BLaER1 (cell line): ENCODE results near the gene PPFIBP2.
A peak's percentile ranks its signal among the peaks of the same experiment; 100 is the strongest.

Experiments
- H3K27ac ChIP-seq: shearing (Covaris generic); formaldehyde crosslinking; 2 replicates; pipeline ENCODE4 v1.8.1; 2022
- H3K27me3 ChIP-seq: shearing (Covaris generic); formaldehyde crosslinking; 2 replicates; pipeline ENCODE4 v1.8.1; 2022
- H3K36me3 ChIP-seq: shearing (Covaris generic); formaldehyde crosslinking; 2 replicates; pipeline ENCODE4 v1.8.1; 2022
- H3K4me1 ChIP-seq: shearing (Covaris generic); formaldehyde crosslinking; 2 replicates; pipeline ENCODE4 v1.8.1; 2022
- H3K4me2 ChIP-seq: shearing (Covaris generic); formaldehyde crosslinking; 2 replicates; pipeline ENCODE4 v1.8.1; 2022
- H3K4me3 ChIP-seq: shearing (Covaris generic); formaldehyde crosslinking; 2 replicates; pipeline ENCODE4 v1.8.1; 2022
- H3K9ac ChIP-seq: shearing (Covaris generic); formaldehyde crosslinking; 2 replicates; pipeline ENCODE4 v1.8.1; 2022
- H3K9me3 ChIP-seq: shearing (Covaris generic); formaldehyde crosslinking; 2 replicates; pipeline ENCODE4 v1.8.1; 2022
- H4K20me1 ChIP-seq: shearing (Covaris generic); formaldehyde crosslinking; 2 replicates; pipeline ENCODE4 v1.8.1; 2022
- Cebpa-rat ChIP-seq: shearing (Covaris generic); IDR thresholded peaks from 2 replicates; pipeline ENCODE4 v1.8.1; 2022

Gene PPFIBP2

GRCh38 chr11:7572001-7572712 is 58.4 kb downstream of the PPFIBP2 start:
- Histone ChIP-seq H3K4me2 (no peak overlapping the region), H3K4me1 (peaks cover 20% of the 10 kb centered on the region), H4K20me1 (peaks cover 100% of the 10 kb centered on the region), H3K27me3 (peaks cover 78% of the 10 kb centered on the region), H3K36me3 (peaks cover 18% of the 10 kb centered on the region; the same call in 1 of the 2 replicates), H3K9me3 (peaks cover 13% of the 10 kb centered on the region), H3K27ac (no peak overlapping the region), H3K4me3 (no peak overlapping the region), H3K9ac (no peak overlapping the region)
- no peak for TF ChIP-seq Cebpa-rat

DNA sequence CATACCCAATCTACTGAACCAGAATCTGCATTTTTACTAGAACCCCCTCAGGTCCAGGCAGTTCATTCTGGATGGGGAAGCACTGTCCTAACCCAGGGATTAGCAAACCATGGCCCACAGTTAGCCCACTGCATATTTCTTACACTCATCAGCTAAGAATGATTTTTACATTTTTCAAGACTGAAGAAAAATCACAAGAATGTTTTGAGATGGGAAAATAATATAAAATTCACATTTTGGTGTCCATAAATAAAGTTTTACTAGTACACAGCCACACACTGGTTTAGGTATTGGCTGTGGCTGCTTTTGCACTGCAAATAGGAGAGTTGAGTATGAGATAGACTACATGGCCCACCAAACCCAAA is 59.4 kb downstream of the PPFIBP2 start:
- peaks cover 31% of the 10 kb centered on the region for H3K4me1 ChIP-seq
- peaks cover 100% of the 10 kb centered on the region for H4K20me1 ChIP-seq
- peaks cover 9% of the 10 kb centered on the region for H3K9me3 ChIP-seq
- peaks cover 87% of the 10 kb centered on the region for H3K27me3 ChIP-seq
- H3K9ac ChIP-seq = no peak overlapping the region
- peaks cover 10% of the 10 kb centered on the region; the same call in 1 of the 2 replicates for H3K36me3 ChIP-seq
- no peak for TF ChIP-seq Cebpa-rat
- no peak overlapping the region for H3K27ac ChIP-seq
- H3K4me3 ChIP-seq = no peak overlapping the region
- no peak overlapping the region for H3K4me2 ChIP-seq

DNA sequence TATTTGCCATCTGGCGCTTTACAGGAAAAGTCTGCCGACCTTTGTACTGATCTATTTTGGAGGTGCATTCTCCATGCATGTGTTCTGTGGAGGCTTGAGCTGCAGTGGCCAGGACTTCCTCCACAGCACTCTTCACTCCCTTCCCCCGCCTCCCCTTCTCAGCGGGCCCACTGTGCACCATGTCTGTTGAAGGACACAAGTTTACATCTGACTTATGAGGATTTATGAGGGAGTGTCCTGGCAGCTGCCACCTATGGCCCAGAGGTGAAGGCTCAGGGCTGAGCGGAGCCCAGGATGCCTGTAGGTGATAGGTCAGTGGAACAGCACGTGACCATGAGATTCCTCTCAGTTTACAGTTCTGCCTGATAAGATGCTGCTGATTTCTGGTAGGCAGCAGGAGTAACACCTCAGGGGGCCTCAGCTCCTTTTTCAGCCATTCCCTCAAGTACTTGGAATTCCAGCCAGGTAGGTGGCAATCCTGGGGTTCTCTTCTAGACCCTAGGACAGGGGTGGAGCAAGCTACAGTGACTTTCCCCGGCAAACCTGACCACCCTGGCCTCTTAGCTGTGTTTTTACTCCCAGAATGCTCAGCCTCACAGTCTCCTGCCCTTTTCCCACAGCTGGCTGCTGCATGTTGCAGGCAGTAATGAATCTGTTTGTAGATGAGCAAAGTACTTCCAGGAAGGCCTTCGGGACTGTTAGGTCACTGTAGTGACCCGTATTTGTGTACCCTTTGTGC is 59.9 kb downstream of the PPFIBP2 start:
- TF ChIP-seq Cebpa-rat = no peak
- peaks cover 100% of the 10 kb centered on the region for H4K20me1 ChIP-seq
- H3K9me3 ChIP-seq = peaks cover 3% of the 10 kb centered on the region; the same call in 1 of the 2 replicates
- no peak overlapping the region for H3K4me2 ChIP-seq
- no peak overlapping the region for H3K27ac ChIP-seq
- H3K9ac ChIP-seq = no peak overlapping the region
- peaks cover 36% of the 10 kb centered on the region for H3K4me1 ChIP-seq
- H3K36me3 ChIP-seq = peaks cover 6% of the 10 kb centered on the region; the same call in 1 of the 2 replicates
- no peak overlapping the region for H3K4me3 ChIP-seq
- H3K27me3 ChIP-seq = peaks cover 92% of the 10 kb centered on the region

DNA sequence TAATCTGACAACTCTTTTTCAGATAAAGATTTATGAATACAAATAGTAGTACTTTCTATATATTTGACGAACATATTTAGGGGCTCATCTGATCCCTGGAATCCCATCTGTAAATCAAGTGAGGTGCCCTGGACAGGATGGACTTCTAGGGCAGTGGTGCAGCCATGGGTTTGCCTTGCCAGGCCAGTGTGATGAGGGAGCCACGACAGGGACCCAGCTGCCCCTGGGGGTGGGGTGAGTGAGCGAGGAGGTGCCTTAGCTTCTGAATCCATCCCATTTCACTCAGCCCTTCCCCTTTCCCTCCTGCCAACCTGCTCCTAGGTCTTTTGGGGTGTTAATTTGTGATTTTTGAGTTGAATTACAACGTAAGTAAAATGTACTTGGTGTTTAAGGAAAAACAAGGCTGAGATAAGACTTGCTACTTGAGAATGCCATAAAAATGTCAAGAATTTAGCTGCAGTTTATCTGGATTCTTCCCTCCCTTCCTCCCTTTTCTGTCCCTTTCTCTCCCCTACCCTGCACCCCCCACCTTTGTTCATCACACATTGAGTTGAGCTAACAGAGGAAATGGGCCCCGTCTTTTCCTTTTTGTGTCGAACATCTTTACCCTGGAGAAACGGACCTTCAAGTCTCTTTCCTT is 60.8 kb downstream of the PPFIBP2 start:
- peaks cover 42% of the 10 kb centered on the region for H3K4me1 ChIP-seq

DNA sequence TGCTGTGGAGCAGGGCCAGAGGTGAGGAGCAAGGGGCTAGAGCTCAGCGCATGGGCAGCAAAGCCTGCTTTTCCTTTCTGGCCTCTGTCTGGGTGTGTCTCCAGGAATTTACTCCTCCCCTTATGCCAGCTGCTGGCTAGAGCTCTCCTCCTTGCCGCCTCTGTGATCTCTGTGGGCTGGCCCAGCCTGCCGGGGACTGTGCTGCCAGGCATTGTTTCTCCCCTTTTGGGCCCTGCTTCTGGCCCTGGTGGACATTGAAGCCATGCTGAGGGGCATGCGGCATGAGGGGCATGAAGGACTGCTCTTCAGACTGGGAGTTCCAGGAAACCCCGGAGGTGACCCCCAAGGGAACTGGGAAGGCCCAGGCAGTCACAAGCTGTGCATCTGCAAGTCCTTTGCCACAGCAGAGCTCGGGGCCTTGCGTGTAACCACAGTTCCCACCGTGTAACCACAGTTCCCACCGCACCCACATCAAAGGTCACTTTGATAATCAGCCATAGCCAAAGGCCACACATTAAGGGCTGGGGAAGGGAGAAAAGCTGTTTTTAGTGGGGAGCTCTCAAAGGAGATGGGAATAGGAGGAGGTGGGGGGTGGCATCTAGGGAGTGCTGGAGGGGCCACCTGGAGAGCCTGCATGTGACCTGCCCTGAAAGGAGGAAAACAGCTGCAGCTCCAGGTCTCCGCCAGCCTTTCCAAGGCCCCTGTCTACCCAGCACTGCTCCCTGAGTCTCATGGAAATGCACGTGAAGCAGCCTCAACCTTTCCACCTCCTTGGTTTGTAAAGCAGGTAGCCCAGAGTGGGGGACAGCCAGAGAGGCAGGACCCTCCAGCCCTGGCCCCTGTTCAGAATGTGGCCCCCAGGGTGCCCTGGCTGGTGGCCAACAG is 62.3 kb downstream of the PPFIBP2 start:
- H3K4me3 ChIP-seq = no peak overlapping the region

More for the DNA sequence above, 60.8 kb downstream of the PPFIBP2 start:
- no peak overlapping the region for H3K9ac ChIP-seq
- peaks cover 99% of the 10 kb centered on the region for H3K27me3 ChIP-seq
- no peak for TF ChIP-seq Cebpa-rat
- H3K9me3 ChIP-seq = no peaks in the 10 kb centered on the region
- H3K4me3 ChIP-seq = no peak overlapping the region
- H4K20me1 ChIP-seq = peaks cover 100% of the 10 kb centered on the region
- no peak overlapping the region for H3K27ac ChIP-seq
- no peaks in the 10 kb centered on the region for H3K36me3 ChIP-seq
- no peak overlapping the region for H3K4me2 ChIP-seq

DNA sequence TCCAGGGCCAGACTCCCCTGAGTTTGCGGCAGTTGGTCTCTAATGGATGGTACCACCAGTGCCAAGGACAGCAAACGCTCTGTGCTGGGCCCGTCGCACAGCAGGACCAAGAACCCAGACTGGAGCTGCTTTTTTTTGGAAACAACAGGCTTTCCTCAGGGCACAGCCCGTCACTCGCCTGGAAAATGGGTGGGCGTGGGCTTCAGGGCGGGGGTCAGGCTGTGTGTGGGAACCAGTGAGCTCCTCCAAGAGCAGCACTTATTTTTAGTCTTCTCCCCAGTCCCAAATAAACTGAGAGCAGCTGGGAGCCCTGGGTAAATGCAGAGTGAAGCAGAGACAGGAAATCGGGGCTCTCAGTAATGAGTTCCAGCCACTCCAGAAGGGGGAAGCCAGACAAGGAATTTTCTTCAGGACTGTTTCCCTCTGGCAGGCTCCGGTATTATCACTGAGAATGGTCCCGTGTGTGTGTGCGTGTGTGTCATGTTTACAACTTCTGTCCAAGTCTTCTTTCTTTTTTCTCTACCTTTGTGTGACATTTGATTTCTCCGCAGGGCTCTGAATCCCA is 63.0 kb downstream of the PPFIBP2 start:
- no peak for TF ChIP-seq Cebpa-rat
- H3K4me1 ChIP-seq = peaks cover 42% of the 10 kb centered on the region

More for the DNA sequence above, 62.3 kb downstream of the PPFIBP2 start:
- Histone ChIP-seq H3K27me3 (peaks cover 99% of the 10 kb centered on the region), H3K27ac (no peak overlapping the region), H3K4me1 (peaks cover 42% of the 10 kb centered on the region), H4K20me1 (peaks cover 100% of the 10 kb centered on the region), H3K9me3 (no peaks in the 10 kb centered on the region), H3K9ac (no peak overlapping the region), H3K36me3 (no peaks in the 10 kb centered on the region), H3K4me2 (peak overlapping the region; percentile 76)
- TF ChIP-seq Cebpa-rat = no peak

DNA sequence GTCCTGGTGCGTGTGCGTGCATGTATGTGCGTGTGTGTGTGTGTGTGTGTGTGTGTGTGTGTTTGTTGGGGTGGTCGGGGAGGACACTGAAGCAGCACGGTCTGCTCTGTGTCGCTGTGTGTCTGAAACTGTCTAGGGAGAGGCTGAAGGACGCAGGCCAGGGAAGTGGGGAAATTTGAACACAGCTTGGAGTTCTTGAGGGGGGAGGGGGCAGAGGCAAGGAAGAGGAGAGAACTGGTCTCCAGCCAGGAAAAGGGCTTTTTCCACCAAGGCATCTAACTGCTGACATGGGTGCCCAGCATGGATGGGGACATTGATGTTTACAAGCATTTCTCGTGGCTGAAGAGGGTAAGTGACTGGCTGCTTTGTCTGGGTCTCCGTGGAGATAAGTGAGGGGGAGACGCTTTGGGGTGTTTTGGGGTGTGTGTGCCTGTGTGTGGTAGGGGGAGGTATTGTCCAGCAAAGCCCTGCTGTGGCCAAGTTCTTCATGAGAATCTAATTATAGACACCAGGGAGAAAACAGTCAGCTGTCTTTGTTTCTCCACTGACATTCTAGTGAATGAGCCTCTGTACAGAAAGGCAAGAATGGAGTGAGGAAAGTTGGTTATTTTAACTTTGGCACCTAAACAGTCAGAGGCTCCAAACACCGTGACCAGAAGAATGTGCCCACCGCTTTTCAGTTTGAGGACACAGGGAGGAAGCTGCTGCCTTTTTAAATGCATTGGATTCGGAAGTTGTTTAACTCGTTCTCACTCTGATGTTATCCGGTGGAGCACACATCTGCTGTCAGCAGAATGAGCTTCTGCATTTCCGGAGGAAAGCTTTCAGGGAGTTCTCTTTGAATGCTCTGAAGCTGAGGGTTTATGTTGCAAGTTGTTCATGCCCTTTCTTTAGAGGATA is 63.7 kb downstream of the PPFIBP2 start:
- no peak overlapping the region for H3K27ac ChIP-seq
- H3K4me1 ChIP-seq = peaks cover 42% of the 10 kb centered on the region
- H3K4me3 ChIP-seq = peak overlapping the region; percentile 34
- TF ChIP-seq Cebpa-rat = no peak
- no peak overlapping the region for H3K9ac ChIP-seq
- H3K36me3 ChIP-seq = no peaks in the 10 kb centered on the region
- no peaks in the 10 kb centered on the region for H3K9me3 ChIP-seq
- peaks cover 100% of the 10 kb centered on the region for H4K20me1 ChIP-seq
- H3K27me3 ChIP-seq = peaks cover 99% of the 10 kb centered on the region
- peak overlapping the region; percentile 76 for H3K4me2 ChIP-seq

More for the DNA sequence above, 63.0 kb downstream of the PPFIBP2 start:
- Histone ChIP-seq H3K27me3 (peaks cover 99% of the 10 kb centered on the region), H4K20me1 (peaks cover 100% of the 10 kb centered on the region), H3K9ac (no peak overlapping the region), H3K4me2 (peak overlapping the region; percentile 76), H3K9me3 (no peaks in the 10 kb centered on the region), H3K27ac (no peak overlapping the region), H3K4me3 (no peak overlapping the region), H3K36me3 (no peaks in the 10 kb centered on the region)

GRCh38 chr11:7578276-7578955 is 64.6 kb downstream of the PPFIBP2 start:
- Histone ChIP-seq H3K9me3 (no peaks in the 10 kb centered on the region), H3K4me2 (peak overlapping the region; percentile 76), H3K9ac (no peak overlapping the region), H3K36me3 (no peaks in the 10 kb centered on the region), H3K4me1 (peaks cover 42% of the 10 kb centered on the region), H3K27ac (no peak overlapping the region), H3K27me3 (peaks cover 99% of the 10 kb centered on the region), H3K4me3 (peak overlapping the region; percentile 34; the same call in 1 of the 2 replicates), H4K20me1 (peaks cover 100% of the 10 kb centered on the region)
- no peak for TF ChIP-seq Cebpa-rat
